GM18507 (cell line): Measurements from ENCODE around the gene NSMF.
"Not testable (repeated sequence)": the region's sequence is repeated elsewhere in the genome, so short reads cannot be mapped to it uniquely, and the experiment has no call there.

ENCODE experiments used
- DNase-seq: peaks from one replicate; pipeline ENCODE4 v3.0.0; 2011; ENCODE audit warnings: low read depth; ENCODE audit not compliant: insufficient read length; ENCODE audit errors: extremely low spot score
- FAIRE-seq: peaks from 2 replicates; lab custom pipeline; 2011; peaks lifted over from hg19 to GRCh38; lab: Jason Lieb, UNC

Gene NSMF

DNA sequence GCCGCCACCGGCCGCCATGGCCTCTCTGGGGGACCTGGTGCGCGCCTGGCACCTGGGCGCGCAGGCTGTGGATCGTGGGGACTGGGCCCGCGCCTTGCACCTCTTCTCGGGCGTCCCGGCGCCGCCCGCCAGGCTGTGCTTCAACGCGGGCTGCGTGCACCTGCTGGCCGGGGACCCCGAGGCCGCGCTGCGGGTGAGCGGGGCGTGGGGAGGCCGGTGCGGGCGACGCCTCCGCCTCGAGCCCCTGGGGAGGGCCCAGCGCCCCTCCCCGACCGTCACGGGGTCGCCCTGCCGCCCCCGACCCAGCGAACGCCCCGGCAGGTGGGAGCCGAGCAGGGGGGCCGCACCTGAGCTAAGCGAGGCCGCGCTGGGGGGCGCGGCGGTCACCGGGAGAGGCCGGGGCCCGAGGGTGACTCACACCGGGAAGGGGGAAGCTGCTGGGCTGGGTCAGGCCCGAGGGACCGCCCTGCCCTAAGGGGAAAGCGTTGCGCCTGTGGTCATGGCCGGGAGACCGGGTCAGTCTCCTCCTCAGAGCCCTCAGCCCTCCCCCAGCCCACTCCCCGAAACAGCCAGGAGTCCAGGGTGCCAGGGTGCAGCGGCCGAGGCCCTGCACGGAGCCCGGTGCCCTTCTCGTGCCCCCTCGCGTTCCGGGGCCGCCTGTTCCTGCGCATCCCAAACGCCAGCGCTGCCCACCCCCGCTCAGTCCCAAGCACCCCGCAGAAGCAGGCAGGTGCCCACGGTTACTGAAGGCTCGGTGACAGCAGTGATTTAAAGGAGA, 35.4 kb downstream of the NSMF start:
- FAIRE-seq (no peak), DNase-seq (no peak)

DNA sequence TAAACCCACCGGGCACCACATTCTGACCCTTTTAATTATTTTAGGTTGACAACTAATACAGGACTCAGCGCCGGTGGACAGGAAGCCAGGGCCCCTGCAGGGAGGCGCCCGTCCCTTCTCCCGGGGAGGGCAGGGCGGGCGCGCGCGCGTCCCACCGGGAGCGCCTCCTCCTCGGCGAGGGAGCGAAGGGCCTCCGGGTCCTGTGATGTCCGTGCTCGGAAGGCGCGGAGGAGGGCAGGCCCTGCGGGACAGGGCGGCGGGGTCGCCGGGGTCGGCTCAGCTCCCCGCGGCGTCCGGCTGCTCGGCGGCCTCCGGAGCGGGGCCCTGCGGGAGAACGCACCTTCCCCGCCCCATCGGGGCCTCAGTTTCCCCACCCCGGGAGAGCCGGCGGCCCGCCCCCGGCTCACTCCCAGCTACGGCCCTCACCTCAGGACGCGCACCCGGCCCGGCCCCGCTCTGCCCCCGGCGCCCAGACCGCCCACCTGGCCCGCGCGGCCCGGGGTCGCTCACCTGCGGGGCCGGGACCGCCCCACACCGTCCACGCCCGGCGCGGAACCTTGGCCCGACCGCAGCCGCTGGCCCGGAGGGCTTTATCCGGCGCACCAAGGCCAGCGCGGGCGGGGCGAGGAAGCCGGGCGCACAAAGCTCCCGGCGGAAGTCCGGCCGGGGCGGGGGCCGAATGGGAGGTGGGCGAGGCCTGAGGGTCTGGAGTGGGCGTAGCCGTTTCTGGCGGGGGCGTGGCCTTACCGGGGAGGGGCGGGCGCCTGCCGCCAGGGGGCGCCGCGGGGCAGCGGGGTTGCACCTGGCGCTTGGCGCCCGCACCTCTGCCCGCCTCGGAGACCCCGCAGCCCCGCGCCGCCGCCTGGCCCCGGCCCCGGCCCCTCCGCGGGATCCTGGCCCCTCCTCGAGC, 36.3 kb downstream of the NSMF start, which contains the start of the genes EXD3 and NOXA1:
EXD3 (minus strand) TSS at position 559 of the 910 bp plus-strand sequence. CDS start 27,805 bp downstream, outside the sequence.
NOXA1 (plus strand) TSS at position 790 of the 910 bp plus-strand sequence. CDS start 137 bp downstream, outside the sequence.
- FAIRE-seq (peak; percentile 88), DNase-seq (peak; percentile 94)

DNA sequence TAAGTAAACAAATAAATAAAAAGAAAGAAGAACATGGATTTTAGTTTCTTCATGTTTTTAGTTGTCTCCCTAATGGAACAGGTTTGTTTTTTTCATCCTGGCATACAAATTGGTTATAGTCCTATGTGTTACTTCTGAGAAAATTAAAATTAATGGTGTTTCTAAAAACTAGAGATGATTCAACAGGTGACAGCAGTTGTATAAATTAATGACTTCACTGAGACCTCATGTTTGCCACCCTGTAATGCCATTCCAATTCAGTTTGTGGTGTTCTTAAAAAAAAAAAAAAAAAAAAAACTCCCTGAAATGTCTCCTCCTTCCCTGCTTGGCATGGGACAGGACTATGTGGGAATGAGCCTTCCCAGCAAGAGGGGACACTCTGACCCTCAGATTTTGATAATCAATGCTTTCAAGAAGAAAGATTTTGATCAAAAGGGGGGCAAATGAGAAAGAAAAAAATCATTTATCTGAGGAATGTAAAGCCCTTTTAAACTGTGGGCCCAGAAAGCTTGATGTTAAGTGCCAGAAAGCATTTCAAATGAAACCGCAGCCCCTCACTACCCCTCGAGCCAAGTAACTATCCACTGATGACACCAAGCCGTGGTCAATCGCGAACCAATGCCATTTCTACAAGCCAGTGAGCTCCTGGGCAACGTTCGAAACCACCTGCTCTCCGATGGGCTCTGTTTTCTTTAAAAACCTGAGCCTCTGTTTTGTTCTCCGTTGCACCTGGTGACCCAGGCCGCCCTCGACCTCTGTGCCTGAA, 37.1 kb downstream of the NSMF start:
- FAIRE-seq (no peak), DNase-seq (no peak)

DNA sequence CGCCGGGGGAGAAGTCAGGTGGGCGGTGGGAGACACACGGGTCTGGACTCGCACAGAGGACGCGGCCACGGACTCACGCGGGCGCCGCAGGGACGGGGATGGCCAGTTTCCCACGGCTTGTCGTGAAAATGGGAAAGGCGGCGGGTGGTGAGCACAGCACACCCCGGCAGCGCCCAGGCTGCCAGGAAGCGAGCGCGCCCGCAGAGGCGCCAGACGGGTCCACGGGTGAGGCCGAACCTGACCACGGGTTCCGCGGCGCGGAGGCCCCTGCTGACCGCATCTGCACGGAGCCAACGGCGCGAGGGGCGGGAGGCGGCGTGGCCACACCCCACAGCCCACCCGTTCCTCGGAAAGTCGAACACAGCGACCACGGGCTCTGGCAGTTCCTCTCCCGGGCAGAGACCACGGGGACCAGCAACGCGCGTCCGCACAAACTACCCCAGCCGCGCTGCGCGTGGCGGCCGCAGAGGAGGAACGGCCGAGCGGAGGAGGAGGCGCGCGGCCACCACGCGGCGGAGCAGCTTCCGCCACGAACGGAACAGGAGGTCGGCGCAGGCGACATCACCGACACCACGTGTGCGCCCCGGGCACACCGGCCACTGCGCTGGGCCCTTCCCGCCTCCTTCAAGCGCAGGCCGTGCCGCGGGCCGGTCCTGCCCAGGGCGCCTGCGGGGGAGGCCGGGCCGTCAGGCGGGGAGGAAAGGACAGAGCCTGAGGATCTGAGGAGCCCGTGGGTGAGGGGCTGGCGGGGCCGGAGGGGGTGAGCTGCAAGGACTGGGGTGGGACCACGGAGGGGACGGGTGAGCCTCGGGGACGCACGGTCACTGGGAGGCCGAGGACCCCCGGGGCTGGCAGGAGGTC, 41.7 kb downstream of the NSMF start:
- DNase-seq, result no peak
- FAIRE-seq, result no peak

DNA sequence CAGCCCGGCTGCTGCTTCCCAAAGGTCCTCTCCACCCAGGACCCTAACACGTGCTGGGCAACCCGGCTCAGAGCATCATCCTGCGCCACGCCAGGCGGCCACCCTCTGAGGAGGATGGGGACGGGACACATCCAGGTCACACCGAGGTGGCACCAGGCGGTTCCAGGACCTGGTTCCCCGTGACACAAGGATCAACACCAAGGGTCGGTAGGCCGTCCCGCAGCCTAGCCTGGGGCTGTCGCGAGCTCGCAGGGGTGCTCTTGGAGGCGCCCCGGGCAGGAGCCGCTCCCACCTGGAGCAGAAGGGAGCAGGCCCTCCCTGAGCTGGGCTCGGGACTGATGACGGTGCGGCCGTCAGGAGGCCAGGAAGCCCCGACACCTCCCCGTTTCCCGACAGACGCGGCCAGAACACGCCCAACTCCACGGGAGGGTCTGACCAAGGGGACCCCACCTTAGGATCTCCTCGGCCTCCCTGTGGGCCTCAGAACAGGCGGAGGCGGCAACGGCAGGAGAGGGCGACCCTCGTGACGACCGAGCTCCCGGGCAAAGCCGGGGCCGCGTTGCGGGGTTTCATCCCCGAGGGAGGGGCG, 42.5 kb downstream of the NSMF start:
- DNase-seq, result no peak
- no peak for FAIRE-seq

DNA sequence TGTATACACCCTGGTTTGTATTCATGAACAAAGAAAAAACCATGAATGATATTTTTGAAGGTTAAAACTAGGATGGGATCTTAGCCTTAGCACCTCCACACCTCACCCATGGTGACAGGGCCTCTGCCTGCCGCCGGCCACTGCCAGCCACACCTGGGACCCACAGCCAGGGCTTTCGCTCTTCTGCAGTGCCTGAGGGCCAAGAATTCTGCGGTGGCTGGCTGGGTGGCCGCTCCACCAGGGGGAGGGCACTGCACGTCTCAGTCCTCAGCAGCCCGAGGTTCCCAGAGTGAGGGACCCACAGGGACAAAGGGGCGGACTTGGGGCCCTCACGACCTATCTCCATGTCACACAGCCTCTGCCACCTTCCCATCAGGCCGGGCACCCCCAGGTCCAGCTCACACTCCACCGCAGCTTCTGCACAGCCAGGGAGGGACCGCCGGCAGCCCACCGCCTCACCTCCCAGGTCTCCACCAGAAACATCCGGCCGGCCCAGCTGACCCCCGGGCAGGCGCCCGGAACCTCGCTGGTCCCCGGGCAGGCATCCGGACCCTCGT, 43.0 kb downstream of the NSMF start:
- no peak for FAIRE-seq
- no peak for DNase-seq

DNA sequence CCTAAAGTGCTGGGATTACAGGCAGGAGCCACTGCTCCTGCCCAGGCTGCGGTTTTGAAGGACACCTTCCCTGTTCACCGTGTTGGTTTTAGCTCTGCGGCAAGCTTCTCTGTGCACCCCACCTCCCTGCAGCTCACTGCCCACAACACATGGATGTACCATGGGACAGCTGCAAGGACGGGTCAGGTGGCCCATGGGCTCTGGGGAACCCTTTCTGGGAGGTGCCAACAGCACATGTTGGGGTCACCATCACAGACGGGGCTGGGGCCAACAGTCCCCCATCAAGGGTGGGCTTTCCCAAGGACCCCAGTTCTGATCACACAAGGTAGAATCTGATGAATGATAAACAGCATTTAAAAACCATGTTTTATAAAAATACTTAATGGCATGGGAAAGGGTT, 43.7 kb downstream of the NSMF start:
- DNase-seq (no peak), FAIRE-seq (no peak)

DNA sequence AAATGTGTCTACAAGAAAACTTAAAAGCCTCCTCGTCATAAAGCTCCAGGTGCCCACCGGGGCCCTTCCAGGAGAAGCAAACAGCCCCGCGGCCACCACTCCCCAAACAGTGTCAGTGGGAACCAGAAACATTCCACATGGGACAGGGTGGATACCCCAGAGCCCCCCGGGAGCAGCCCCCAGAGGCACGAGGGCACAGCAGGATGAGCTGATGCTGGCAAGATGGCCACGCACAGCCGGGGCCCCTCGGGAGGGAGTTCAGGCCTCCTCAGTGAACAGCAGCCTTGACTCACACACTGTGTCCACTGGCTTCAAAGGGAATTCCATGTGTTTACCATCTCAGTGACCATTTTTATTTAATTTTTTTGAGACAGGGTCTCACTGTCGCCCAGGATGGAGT, 46.7 kb downstream of the NSMF start:
- no peak for DNase-seq

DNA sequence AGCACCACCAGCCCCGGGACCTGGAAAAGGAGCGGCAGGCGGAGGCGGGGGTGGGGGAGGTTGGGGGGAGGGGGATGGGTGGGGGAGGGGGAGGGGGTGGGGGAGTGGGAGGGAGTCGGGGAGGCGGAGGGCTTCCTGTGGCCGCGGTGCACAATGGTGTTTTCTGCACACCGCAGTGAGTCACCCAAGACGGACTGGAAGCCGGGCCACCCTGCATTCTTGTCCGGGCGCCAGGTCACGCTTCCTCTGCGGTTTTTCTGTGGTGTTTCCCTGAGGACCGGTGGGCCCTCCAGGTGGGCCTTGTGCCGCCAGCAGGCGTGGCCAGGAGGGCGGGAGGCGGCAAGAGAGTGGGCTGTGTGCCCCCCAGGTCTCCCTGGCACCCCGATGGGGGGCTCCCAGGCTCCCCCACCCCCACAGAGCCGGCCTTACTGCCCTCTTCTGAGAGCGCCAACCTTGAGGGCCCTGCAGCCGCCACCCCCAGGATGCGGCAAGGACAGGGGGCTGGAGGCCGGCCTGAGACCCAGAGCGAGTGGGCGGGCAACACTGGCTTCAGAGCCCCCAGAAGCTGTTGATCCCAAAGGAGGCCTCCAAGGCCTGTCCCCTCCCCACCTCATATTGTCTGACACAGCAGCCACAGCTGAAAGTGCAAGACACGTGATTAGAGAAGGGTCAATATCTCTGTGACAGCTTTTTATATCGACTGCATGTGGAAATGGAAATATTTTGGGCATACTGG, 47.3 kb downstream of the NSMF start:
- peak; percentile 75 for FAIRE-seq
- peak; percentile 70 for DNase-seq

More for the DNA sequence above, 46.7 kb downstream of the NSMF start:
- FAIRE-seq, result no peak

DNA sequence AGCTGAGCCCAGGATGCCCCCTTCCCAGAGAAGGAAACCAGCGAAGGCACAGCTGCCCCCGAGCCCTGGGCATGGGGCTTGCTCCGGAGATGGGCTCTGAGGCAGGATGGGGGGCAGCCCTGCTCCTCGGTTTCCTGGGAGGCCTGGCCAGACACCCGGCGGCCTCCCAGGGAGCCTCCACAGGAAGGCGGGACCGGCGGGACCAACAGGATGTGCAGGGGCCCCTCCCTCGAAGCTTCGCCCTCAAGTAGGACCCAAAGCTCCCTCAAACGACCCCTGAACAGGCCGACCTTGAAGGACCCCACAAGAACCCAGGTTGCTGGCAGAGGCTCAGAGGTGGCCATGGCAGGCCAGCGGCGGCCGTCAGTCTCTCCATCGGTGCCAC, 47.9 kb downstream of the NSMF start:
- no peak for FAIRE-seq

DNA sequence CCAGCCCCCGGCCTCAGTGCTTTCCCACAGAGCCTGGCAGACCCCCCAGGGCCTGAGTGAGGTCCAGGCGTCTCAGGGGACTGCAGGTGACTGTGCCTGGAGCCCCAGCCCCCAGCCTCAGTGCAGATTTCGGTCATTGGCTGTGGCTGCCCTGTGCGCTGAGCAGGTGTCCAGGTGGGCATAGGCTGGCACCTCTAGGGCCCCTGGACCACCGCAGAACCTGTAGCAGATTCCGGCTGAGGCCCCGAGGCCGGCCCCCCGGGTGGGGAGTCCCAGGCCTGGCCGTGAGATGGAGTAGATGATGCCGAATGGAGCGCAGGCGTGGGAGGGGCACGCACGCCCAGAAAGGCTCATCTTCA, 48.3 kb downstream of the NSMF start:
- no peak for FAIRE-seq
- DNase-seq, result no peak

More for the DNA sequence above, 47.9 kb downstream of the NSMF start:
- no peak for DNase-seq

DNA sequence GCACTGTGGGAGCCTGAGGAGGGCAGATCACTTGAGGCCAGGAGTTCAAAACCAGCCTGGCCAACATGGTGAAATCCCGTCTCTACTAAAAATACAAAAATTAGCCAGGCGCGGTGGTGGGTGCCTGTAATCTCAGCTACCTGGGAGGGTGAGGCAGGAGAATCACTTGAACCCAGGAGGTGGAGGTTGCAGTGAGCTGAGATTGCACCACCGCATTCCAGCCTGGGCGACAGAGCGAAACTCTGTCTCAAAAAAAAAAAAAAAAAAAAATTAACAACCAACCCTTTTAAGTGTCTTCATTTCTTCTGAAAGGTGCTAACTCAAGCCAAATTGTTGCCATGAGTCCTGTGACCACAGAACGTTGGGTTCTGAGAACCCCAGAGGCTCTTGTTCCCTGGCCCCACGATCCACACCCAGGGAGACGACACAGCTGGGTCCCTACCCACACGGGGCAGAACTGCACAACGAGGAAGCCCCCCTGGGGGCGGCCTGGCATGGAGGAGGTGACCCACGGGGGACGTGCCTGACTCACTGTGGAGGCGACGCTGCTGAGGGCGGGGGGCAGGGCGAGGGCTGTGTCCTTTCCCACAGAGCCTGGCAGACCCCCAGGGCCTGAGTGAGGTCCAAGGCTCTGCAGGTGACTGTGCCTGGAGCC, 48.8 kb downstream of the NSMF start:
- FAIRE-seq, DNase-seq: not testable (repeated sequence)

DNA sequence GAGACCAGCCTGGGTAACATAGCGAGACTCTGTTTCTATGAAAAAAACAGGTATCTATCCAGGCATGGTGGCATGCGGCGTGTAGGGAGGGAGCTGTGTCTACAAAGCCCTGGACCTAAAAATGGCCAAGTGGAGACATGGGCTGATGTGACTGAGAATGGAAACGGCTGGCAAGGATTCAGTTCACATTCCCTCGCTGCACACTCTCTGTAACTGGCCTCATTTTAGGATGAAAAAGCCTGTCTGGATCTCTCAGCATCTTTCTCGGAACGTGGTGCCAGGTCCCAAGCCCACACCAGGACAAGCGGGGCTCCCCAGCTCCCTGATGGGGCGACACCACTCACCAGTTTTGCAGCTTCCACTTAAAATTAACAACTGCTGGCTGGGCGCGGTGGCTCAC, 49.6 kb downstream of the NSMF start:
- FAIRE-seq, result no peak
- DNase-seq, result no peak

DNA sequence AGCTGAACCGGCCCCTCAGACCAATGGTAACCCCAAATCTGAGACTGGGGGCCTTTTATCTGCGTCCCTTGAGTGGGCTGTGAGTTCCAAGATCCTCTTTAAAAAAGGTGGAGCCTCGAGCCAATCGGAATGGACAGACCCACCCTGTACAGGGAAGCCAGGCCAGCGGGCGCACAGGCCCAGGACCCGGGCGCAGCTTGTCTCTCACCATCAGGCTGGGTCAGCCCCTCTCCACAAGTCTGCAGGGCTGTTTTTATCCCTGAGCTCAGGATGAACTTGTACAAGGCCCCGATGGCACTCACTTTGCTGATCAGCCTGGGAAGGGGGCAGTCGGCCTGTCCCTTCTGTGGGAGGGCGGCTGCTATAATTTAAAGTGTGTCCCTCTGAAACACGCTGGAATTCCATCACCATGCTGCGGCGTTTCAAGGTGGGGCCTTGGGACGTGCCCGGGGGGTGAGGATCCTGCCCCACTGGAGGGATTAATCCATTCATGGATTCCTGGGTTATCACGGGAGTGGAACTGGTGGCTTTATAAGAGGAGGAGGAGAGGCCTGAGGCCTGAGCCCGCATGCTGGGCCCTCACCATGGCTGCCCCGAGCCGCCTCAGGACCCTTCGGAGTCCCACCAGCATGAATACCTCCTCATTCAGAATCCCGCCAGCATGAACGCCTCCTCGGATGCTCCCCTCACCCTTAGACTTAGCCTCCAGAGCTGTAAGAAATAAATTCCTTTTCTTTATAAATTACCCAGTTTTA, 50.3 kb downstream of the NSMF start:
- DNase-seq, result no peak
- FAIRE-seq, result no peak

DNA sequence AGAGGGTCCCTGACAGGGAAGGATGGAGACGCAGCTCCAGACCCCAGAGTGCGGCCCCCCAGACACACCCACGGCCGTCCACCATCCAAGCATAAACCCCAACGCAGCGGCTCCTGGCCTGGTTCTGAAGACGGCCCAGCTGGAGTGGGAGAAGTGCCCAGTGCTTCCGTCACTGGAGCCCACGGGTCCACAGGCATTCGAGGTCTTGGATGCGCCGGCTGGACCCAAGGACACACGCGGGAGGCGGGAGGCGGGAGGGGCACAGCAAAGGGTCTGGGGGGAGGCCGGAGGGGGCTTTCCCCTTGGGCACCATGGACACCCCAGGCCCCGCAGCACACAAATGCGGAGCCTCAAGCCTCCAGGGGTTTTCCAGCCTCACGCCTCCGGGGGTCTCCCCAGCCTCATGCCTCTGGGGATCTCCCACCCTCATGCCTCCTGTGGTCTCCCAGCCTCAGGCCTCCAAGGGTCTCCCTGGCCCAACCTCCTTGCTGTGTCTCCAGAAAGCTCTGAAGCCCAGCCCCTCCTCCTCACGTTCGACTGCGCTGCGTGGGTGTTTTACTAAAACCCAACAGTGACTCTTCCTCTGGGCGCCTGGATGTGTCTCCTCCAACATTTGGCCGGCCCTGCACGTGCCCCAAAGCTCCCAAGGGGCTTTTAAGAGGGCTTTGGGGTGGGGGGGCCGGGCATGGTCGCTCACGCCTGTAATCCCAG, 51.4 kb downstream of the NSMF start:
- peak; percentile 78 for FAIRE-seq
- DNase-seq, result no peak
